ENCODE measurements around the gene SH2D5. TPM values are rescaled to one million over a fixed set of nuclear protein-coding genes. Genes with fewer than 3 reads are reported as not detected.

Gene SH2D5
- total RNA-seq, 1 experiment from 2014 or later: 8.7 TPM

DNA sequence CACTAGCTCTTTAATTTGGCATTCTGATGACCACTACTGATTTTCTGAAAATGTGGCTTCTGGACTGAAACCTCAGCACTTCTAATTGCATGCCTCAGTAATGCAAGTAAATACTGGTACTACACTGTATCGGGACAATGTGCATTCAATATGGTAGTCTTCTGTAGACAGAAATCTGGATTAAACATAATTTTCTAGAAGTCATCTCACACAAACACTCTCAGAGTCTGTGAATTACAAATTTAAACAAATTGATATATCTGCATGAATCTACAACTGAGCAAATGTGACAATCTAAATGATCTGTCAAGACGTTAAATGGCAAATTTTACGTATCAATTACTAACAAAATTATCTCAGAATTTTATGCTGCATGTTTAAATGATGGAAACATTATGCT lies 30.9 kb upstream of the SH2D5 start:
- H4K91ac ChIP-seq (ENCODE audit: insufficient read length, low read depth, low read length): no peak overlapping the region
- H3K23ac ChIP-seq (ENCODE audit: insufficient read length, low read depth, low read length): no peak overlapping the region
- H4K8ac ChIP-seq (replicated peaks; ENCODE audit: insufficient read length, low read depth, low read length): no peak overlapping the region
- H3K4me2 ChIP-seq (ENCODE audit: insufficient read depth, insufficient read length, low read length): no peak overlapping the region
- no peaks in the 10 kb centered on the region for H3K9me3 Mint-ChIP-seq
- no peak overlapping the region for H3K9ac ChIP-seq (ENCODE audit: extremely low read depth, insufficient read length, low read length)
- H3K18ac ChIP-seq (ENCODE audit: insufficient read length, low read depth, low read length): no peak overlapping the region
- peaks cover 4% of the 10 kb centered on the region for H3K79me1 ChIP-seq (ENCODE audit: insufficient read depth, low read depth, low read length, poor library complexity, severe bottlenecking)
- no peak overlapping the region for H2BK5ac ChIP-seq (ENCODE audit: insufficient read length, low read length)
- no CpG with 5 or more reads among the region's 3 CpGs for WGBS (ENCODE audit: extremely low coverage, insufficient read length, low lambda C conversion rate)
- TF ChIP-seq, protein P1, sequence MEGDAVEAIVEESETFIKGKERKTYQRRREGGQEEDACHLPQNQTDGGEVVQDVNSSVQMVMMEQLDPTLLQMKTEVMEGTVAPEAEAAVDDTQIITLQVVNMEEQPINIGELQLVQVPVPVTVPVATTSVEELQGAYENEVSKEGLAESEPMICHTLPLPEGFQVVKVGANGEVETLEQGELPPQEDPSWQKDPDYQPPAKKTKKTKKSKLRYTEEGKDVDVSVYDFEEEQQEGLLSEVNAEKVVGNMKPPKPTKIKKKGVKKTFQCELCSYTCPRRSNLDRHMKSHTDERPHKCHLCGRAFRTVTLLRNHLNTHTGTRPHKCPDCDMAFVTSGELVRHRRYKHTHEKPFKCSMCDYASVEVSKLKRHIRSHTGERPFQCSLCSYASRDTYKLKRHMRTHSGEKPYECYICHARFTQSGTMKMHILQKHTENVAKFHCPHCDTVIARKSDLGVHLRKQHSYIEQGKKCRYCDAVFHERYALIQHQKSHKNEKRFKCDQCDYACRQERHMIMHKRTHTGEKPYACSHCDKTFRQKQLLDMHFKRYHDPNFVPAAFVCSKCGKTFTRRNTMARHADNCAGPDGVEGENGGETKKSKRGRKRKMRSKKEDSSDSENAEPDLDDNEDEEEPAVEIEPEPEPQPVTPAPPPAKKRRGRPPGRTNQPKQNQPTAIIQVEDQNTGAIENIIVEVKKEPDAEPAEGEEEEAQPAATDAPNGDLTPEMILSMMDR (conservative IDR thresholded peaks at IDR 0.05): no peak
- no peaks in the 10 kb centered on the region for H3K9me3 ChIP-seq (ENCODE audit: control insufficient read depth, low read depth, low read length)
- H2BK12ac ChIP-seq (ENCODE audit: insufficient read length, low read depth, low read length): no peak overlapping the region
- H3K27ac Mint-ChIP-seq: peak overlapping the region in 1 of 3 experiments; percentile 80; a peak in 1 of 7 replicates
- no peak overlapping the region for H2BK15ac ChIP-seq (ENCODE audit: low read depth, low read length)
- H4K5ac ChIP-seq (ENCODE audit: insufficient read length, low read depth, low read length): no peak overlapping the region
- DNase-seq: no peak
- H3K4me1 ChIP-seq (ENCODE audit: insufficient read depth, low read length): no peaks in the 10 kb centered on the region; the same call in 1 of the 2 replicates
- H3T11ph ChIP-seq (ENCODE audit: low read length): no peak overlapping the region
- H4K20me1 ChIP-seq (ENCODE audit: control insufficient read depth, insufficient read depth, insufficient read length): no peaks in the 10 kb centered on the region
- no peak overlapping the region for H3K27ac ChIP-seq (ENCODE audit: insufficient read length, low read depth, low read length)
- no peak overlapping the region for H2BK120ac ChIP-seq (ENCODE audit: low read depth, low read length, poor library complexity, severe bottlenecking)
- H3K36me3 Mint-ChIP-seq (ENCODE audit: insufficient read depth in 1 of 3, low read depth in 3 of 3): peaks cover 45 to 95% (median 85%) of the 10 kb centered on the region in 3 experiments; a peak in 6 of 7 replicates
- H2AFZ ChIP-seq (ENCODE audit: low read length): no peak overlapping the region
- no peak overlapping the region for H3K4ac ChIP-seq (ENCODE audit: low read depth, low read length)
- no peaks in the 10 kb centered on the region for H3K27me3 ChIP-seq (ENCODE audit: insufficient read depth, low read length)
- H3K79me2 ChIP-seq (ENCODE audit: insufficient read depth, low read length): no peaks in the 10 kb centered on the region
- peaks cover 16 to 20% of the 10 kb centered on the region in 2 experiments for H3K4me1 Mint-ChIP-seq
- H3K56ac ChIP-seq (ENCODE audit: insufficient read length, low read depth, low read length): no peak overlapping the region
- H2BK20ac ChIP-seq (ENCODE audit: low read depth, low read length, poor library complexity, severe bottlenecking): no peak overlapping the region
- H3K4me3 Mint-ChIP-seq: no peak overlapping the region
- H2AK5ac ChIP-seq (ENCODE audit: insufficient read length, low read length): no peak overlapping the region
- no peak overlapping the region for H3K14ac ChIP-seq (ENCODE audit: insufficient read depth, low read length)
- no peaks in the 10 kb centered on the region for H3K23me2 ChIP-seq (ENCODE audit: insufficient read length, low read depth, low read length, poor library complexity, severe bottlenecking)
- no peaks in the 10 kb centered on the region for H3K27me3 Mint-ChIP-seq (ENCODE audit: low read depth)

Measured in H9 (cell line).